Measurements from ENCODE around the gene CNTNAP2.
"Not testable (repeated sequence)": the region's sequence is repeated elsewhere in the genome, so short reads cannot be mapped to it uniquely, and the experiment has no call there.

CNTNAP2 gene

GRCh38 chr7:148017126-148017525, 1900.5 kb downstream of the CNTNAP2 start:
- no peak for DNase-seq (ENCODE audit: low read depth in 2 of 2)

DNA sequence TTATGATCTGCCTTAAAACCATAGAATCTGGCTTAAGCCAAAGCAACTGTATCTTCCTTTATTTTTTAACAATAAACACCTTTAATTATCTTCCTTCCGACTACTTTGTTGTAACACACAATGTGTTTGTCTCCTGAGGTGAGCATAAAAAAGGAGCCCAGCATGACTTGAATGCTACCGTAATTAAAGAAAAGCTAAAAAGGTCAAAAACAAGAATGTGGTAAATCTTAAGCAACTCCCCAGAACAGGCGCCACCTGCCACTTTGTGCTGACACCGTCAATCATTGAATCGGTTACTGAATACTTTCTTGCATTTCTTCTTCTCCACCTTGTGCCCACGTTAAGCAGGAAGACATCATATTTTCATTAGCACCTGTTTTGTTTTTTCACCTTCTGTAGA, 1904.1 kb downstream of the CNTNAP2 start:
- DNase-seq (ENCODE audit: low read depth in 2 of 2), result no peak

GRCh38 chr7:148021507-148022045, 1905.0 kb downstream of the CNTNAP2 start:
- no peak for DNase-seq (ENCODE audit: low read depth in 2 of 2)

DNA sequence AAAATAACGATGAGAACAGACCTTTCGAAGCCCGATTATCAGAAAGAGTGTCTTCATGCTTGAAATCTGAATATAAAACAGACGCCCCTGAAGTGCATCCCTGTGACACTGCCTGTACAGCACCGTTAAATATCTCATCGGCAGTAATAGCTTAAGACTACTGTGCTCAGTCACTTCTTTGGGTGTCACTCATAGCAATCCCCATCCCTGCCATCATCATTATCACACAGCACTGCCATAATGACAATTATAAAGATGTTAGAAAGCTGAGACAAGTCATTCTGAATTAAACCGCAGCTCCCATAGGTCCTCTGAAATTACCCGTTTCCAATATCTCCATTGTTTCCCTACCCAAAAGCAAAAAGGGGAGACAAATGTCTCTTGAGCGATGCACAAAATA, 1906.2 kb downstream of the CNTNAP2 start:
- no peak for DNase-seq (ENCODE audit: low read depth in 2 of 2)

GRCh38 chr7:148026713-148027112, 1910.1 kb downstream of the CNTNAP2 start:
- no peak for DNase-seq (ENCODE audit: low read depth in 2 of 2)

DNA sequence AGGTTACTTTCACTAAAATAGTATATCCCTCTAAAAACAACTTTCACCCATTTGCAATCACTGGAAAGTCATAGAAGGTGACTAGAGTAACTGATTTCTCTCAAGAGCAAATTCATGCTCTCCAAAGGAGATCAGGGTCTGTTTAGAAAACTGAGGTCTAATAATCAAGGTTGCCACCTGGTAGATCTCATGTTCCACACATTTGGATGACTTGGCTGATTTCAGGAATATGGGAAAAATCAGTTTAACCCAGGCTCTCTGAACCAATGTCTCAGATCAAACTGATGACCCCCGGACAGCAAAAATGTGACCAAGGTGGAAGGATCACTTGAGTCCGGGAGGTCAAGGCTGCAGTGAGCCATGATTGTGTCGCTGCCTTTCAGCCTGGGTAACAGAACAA, 1911.6 kb downstream of the CNTNAP2 start:
- no peak for DNase-seq (ENCODE audit: low read depth in 2 of 2)

GRCh38 chr7:148031019-148031418, 1914.4 kb downstream of the CNTNAP2 start:
- no peak for DNase-seq (ENCODE audit: low read depth in 2 of 2)

DNA sequence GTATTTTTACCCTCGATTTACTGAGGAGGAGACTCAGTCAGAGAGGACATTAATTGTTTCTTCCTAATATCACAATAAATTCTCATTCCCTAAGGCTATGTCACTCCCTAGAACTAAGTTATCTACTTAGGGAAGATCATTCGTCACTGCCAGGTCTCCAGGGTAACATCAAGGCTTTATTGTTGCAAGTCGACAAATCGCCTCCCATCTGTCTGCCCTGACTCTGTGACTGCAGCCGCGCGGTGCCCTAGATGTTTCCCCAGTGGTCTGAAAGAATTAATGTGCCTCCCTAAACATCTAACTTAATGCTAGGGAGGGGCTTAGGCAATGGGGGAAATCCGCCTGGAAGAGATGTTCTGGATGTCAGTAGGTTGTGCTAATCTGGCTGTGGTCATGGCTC, 1915.2 kb downstream of the CNTNAP2 start:
- no peak for DNase-seq (ENCODE audit: low read depth in 2 of 2)

DNA sequence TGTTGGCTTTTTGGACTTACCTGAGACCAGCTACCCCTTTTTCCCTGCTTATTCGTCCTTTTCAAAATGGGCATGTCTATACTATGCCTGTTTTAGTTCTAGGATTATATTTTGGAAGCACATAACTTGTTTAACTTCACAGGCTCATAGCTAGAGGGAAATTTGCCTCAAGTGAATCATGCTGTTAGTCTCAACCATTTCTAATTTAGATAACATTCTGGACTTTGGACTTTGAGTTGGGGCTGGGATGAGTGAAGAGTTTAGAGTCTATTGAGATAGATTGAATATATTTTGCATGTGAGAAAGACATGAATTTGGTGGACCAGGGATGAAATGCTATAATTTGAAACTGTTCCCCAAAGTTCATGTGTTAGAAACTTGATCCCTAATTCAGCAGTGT, 1919.3 kb downstream of the CNTNAP2 start:
- no peak for DNase-seq (ENCODE audit: low read depth in 2 of 2)

GRCh38 chr7:148037044-148037443, 1920.4 kb downstream of the CNTNAP2 start:
- DNase-seq (ENCODE audit: low read depth in 2 of 2), result no peak

DNA sequence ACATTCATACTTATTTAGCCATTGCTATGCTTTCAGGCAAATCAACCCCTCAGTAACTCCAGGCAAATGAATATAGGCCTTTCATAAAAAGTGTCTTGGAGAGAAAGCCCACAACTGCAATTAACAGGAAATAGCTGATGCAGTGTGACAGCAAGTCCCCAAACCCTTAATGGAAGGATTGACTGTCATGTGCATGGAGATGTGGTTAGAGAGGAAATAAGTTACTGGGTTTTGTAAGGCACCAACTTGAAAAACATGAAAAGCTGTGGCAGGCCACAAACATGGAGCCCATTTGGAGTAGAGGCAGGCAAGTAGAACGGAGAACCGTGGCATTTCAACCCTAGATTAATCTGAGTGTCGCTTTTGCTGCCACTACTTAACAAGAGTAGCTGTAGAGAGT, 1924.6 kb downstream of the CNTNAP2 start:
- no peak for DNase-seq (ENCODE audit: low read depth in 2 of 2)

DNA sequence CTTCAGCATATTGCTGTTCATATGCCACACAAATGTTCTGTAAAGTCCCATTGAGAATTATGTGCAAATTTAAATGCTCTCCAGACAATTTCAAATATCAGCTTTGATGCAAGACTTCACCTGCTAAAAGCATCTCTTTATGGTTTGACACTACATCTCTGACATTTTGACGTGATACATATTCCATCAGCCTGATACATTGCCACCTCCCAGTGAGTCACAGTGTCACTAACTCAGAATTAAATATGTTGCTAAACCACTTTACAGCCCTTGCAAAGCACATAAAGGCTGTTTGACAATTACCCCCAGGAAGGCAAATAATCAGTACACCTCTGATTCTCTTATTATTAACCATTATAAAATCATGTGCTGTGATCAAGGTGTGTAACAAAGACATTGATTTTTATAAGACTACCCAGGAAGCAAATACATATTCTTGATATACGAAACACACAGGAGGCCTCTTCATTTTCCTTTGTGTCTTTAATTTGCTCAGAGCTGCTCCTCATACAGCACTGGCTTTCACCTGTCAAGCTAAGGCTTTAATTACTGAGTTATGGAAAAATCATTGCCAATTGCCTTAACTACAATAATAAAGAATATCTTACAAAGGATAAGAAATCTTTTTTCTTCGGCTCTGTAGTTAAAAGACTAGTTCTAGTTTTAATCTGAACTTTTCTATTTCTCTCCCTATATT, 1926.5 kb downstream of the CNTNAP2 start:
- no peak for DNase-seq (ENCODE audit: low read depth in 2 of 2)

- DNase-seq (ENCODE audit: low read depth in 2 of 2), result no peak
Measured at GRCh38 chr7:148044173-148044572, 1927.6 kb downstream of the CNTNAP2 start.

DNA sequence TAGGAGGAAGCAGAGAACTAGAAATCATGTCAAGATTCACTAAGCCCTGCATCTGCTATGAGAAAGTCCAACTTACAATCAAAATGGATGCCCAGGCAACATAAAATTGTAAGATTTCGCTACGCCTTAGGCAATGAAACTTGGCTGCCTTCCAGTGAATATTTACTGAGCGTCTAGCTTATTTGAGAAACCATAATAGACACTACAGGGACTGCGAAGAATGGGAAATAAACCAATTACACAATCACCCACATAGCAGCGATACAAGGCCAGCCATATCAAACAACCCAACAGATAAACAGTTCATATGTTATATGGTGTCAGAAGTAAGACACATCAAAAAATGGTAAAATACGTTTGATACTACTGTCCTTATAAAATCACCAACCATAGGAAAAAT, 1928.9 kb downstream of the CNTNAP2 start:
- no peak for DNase-seq (ENCODE audit: low read depth in 2 of 2)

DNA sequence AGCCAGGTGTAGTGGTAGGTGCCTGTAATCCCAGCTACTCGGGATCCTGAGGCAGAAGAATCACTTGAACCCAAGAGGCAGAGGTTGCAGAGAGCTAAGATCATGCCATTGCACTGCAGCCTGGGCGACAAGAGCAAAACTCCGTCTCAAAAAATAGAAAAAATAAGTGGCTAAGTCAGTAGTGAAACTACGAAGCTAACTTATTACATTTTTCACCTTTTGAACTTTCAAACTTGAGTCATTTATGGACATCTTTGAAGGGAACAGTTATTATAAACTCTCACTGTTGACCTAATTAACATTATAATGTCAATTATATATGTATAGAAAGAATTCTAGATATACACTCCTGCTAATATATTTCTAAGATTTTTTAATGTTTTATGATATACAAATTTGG, 1932.5 kb downstream of the CNTNAP2 start:
- no peak for DNase-seq (ENCODE audit: low read depth in 2 of 2)

- no peak for DNase-seq (ENCODE audit: low read depth in 2 of 2)
Measured at GRCh38 chr7:148050492-148051158, 1934.0 kb downstream of the CNTNAP2 start.

DNA sequence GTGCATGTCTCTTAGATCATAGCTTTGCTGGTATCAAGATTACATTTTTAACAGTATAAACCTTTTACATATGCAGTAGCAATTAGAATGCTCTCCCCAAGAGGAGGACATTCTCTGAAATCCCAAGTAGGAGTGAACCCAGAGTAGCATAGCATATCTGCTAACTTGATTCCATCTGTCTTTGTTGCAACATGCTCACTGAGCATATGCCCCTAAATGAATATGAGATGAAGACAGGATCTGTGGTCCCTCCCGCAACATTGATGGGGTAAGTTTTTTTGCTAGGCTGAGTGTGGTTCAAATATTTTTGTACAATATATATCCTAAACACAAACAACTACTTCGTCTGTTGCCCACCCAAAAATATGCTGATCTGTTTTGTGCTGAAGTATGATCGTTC, 1939.8 kb downstream of the CNTNAP2 start:
- DNase-seq (ENCODE audit: low read depth in 2 of 2), result no peak

GRCh38 chr7:148058092-148058491, 1941.5 kb downstream of the CNTNAP2 start:
- no peak for DNase-seq (ENCODE audit: low read depth in 2 of 2)

DNA sequence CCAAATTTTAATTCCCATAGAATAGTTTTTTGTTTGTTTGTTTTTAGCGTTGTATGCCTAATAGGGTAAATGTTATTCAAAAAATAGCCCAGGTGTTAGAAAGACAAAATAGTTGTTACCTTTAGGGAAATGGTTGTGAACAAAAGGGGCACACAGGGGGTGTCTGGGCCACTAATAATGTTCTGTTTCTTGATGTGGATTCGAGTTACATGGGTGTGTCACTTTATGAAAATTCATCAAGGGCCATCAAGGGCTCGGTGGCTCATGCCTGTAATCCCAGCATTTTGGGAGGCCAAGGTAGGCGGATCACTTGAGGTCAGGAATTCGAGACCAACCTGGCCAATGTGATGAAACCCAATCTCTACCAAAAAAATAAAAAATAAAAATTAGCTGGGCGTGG, 1942.2 kb downstream of the CNTNAP2 start:
- DNase-seq (ENCODE audit: low read depth in 2 of 2), result no peak

- no peak for DNase-seq (ENCODE audit: low read depth in 2 of 2)
Measured at GRCh38 chr7:148060724-148061123, 1944.1 kb downstream of the CNTNAP2 start.

DNA sequence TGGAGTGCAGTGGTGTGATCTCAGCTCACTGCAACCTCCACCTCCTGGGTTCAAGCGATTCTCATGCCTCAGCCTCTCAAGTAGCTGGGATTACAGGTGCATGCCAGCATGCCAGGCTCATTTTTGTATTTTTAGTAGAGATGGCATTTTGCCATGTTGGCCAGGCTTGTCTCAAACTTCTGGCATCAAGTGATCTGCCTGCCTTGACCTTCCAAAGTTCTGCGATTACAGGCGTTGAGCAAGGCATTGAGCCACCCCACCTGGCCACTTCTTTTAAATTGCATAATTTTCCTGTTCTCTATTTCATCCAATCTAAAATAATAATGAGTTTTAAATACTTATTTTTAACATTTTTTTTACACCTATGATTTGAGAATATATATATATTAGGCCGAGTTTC, 1961.5 kb downstream of the CNTNAP2 start:
- DNase-seq (ENCODE audit: low read depth in 2 of 2), result not testable (repeated sequence)

- no peak for DNase-seq (ENCODE audit: low read depth in 2 of 2)
Measured at GRCh38 chr7:148079206-148080080, 1962.8 kb downstream of the CNTNAP2 start.

All from activated CD4-positive, alpha-beta T cell treated with anti-CD3 and anti-CD28 coated beads for 24 hours (primary cell).